HG03432 (cell line): Measurements from ENCODE around the gene FAM124A.
"Not testable (repeated sequence)": the region's sequence is repeated elsewhere in the genome, so short reads cannot be mapped to it uniquely, and the experiment has no call there.

Source experiments
- ATAC-seq: cut with Tn5 transposase; IDR thresholded peaks from one replicate; pipeline ENCODE4 v1.9.1; 2021; ENCODE audit warnings: mild to moderate bottlenecking, moderate library complexity; ENCODE audit not compliant: unreplicated experiment

Gene FAM124A

DNA sequence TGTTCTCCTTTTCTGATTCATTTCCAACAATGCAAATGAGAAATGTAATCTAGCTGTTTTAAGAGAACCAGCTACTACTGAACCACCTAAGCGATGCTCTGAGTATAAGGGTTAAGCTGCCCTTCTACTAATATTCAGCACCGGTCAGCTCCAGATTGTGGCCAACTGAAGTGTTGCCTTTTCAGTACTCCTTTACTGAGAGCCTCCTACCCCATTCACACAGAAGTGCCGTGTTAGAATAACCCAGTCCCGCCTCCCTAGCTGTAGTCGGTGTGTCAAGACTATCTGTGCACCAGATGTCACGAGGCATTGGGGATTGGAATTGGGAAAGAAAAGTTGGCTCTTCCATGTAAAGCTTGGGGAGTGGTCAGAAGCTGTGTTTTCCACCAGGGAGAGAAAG lies 45.4 kb downstream of the FAM124A start:
- no peak for ATAC-seq

DNA sequence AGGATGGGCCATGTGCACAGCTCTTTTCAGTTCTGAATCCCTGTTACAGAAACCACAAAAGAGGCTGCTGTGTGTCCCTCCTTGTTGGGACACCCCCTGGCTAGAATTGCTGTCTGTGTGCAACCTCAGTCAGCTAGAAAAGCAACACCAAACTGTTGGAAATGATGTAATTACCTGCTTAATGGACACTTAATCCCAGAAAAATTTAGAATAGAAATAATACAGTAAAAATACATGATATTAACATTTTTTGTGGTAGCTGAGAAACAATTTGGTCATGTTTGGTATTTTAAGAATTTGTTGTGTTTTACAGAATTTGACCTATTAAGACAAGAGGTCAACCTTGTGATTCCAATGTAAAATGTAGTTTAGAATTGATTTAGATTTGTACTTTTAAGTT lies 46.8 kb downstream of the FAM124A start:
- no peak for ATAC-seq

DNA sequence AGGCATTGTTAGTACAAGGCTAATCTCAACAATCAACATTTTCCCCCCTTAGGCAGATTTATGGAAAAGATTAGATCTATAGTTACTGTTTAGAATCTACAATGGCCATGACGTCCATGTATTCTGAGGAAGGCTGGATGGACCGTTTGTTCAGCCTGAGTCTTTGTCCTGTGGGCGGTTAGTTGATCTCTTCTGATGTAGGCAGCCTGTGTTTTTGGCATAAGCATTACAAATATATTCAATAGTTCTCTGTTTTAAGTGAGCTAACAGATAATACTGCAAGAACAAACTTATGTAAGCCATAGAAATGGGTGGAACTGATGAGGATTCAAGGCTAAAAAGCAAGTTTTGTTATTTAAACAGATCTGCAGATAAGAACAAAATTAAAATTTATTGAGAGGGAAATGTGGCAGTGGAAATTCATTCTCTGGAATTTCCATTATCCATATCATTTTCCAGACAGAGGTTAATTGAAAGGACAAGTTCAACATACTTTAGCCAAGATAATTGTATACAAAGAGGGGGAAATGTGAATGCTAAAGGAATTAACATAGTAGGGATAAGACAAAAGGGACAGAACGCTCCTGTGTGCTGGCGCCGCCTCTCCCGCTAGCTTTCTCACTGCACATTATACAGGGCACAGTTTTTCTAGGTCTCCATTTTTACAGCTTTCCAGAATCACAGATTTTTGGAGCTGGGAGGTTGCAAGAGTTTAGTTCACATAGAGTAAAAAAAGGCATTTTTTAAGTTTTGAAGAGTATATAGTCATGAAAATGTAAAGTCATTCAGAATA lies 48.6 kb downstream of the FAM124A start:
- ATAC-seq = no peak

DNA sequence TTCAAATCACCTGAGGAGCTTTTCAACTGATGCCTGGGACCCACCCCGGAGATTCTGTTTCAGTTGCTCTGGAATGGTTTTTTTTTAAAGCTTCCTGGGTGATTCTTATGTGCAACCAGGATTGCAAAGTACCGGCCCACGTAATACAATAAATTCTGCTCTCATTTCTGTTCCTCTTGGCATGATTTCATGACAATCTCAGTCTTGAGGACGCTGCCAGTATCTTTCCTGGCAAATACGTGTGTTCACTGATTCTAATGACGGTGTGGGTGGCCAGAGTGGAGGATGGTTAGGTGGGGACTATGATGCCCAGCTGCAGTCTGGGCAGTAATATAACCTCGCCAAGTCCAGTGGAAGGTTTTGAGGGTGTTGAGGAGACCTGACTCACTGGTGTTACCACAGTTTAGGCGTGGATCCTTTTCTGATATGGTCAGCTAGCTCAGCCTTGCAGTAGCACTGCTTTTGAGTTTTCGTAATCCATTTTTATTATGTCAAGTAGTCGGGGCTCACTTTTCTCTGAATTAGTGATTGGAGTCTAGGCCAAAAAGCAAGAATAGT lies 49.4 kb downstream of the FAM124A start:
- no peak for ATAC-seq

DNA sequence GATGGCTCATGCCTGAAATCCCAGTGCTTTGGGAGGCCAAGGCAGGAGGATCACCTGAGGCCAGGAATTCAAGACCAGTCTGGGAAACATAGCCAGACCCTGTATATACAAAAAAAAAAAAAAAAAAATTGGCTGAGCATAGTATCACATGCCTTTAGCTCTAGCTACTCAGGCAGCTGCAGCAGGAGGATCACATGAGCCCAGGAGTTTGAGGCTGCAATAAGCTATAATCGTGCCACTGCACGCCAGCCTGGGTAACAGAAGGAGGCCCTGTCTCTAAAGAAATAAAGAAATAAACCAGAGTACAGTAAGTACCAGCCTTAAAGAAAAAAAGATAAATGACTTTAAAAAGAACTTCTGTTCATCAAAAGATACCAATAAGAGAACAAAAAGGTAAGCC lies 52.9 kb downstream of the FAM124A start:
- no peak for ATAC-seq

DNA sequence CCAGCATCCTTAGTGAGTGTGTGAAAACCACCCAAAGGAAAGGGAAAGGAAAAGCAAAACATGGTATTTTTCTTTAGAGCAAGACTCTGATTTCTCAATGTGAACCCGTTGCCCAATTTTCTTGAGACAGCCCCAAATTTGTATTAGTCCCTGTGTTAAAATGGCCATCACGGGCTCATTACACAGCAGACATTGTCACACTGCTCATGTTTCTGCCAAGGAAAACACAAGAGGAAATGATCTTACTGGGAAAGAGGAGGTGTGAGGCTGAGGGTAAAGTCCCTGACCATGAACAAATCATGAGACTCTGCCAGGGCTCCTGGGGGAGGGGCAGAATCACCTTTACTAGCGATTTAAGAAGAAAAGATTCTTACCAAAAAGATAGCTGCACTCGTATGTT lies 54.4 kb downstream of the FAM124A start:
- no peak for ATAC-seq

DNA sequence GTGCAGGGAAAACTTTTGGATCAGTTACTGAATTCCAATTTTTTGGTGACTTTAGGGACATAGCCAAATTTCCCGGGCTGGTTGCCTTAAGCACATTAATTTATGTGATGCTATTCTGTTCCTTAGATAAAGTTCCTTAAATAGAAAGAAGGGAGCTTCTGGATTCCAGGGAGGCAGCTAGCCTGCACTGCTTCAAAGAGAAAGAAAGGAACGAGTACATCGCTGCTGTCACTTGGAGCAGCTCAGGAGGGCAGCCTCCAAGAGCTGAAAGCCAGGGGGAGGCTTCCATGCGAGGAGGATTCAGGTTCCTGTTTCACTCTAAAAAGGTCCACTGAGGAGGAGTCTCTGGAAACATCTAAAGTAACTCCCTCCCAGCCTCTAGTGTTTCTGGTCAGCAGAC lies 55.7 kb downstream of the FAM124A start:
- no peak for ATAC-seq

DNA sequence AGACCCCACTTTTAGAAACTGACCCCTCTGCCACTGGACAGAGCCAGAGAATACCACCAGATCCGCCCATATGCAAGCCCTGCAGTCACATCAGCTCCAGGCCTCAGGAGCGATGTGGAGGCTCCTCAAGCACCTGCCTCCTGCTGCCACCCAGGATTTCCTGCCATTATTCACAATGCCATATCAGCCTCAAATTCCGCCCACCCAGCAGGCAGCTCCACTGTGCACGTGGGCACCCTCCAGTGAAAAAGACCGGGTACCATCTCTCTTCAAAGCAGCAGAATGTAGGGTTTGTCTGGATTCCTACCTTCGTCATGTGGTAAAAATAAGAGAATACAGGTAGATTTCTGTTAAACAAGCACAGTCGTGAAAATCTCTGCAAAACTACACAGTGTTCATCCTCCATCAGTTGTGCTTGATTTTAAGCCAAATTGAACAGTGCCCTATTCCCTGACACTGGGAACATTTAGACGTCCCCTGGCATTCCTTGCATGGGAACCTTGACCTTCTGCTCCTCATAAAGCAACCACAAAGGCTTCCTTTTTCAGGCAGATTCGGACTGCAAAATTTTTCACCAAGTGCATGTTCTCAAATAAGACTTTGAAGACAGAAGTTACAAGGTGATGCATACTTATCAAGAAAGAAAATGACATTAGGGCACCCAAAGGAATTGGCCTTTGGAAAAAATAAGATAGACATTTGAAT lies 56.4 kb downstream of the FAM124A start:
- no peak for ATAC-seq

DNA sequence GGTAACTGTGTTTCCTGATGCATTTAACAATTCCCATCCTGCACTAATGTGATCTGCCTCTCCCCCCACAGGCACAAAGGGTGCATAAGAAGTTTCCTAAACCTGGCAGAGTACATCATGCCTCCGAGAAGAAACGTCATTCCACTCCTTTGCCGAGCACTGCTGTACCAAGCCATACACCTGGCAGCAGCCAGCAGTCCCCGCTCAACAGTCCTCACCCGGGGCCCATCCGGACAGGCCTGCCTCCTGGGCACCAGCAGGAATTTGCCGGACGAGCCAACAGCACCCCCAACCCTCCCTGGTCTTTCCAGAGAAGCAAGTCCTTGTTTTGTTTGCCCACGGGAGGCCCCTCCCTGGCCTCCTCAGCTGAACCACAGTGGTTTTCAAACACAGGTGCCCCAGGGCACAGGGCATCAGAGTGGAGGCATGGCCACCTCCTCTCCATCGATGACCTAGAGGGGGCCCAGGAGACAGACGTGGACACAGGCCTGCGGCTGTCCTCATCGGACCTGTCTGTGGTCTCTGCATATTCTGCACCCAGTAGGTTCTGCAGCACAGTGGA lies 58.3 kb downstream of the FAM124A start:
- ATAC-seq = no peak

DNA sequence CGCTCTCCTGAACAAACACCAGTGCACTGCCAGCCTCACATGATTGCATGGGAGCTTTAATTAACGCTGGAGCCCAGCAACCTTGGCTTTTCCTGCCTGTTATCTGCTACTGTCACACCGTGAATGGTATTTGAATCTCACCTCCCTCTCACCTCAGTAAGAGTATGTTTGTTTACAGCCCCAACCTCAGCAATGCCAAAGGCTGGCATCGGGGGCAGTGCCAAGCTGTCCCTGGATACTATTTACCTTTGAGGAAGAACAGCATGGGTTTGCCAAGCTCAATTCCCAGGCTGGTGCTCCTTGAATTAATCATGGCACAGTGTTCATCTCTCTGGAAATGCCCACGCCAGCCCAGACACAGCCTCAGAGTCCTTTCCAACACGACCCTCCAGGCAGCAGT lies 60.1 kb downstream of the FAM124A start:
- no peak for ATAC-seq

DNA sequence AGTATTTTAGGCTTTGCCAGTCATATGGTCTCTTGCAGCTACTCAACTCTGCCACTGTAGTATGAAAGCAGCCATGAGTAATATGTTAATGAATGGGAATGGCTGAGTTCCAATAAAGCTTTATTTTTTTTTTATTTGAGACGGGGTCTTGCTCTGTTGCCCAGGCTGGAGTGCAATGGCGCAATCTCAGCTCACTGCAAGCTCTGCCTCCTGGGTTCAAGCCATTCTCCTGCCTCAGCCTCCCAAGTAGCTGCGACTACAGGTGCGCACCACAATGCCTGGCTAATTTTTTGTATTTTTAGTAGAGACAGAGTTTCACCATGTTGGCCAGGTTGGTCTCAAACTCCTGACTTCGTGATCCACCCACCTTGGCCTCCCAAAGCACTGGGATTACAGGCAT lies 60.7 kb downstream of the FAM124A start:
- not testable (repeated sequence) for ATAC-seq

DNA sequence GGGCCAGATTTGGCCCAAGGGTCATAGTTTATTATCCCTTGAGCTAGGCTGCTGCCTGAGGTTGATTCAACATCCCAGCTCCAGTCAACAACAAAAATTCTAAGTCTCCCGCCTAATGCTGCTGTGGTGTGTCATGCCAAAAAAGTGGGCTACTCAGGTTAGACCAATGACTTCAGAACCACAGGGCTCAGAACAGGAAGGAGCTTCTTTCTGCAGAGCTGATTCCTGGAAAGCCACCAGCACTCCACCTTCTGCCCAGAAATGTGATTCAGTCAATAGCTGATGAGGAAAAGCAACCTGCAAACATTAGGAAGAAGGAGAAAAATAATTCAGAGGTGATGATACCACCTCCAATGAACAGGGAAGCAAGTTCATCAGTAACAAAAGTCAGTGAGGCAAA lies 61.2 kb downstream of the FAM124A start:
- ATAC-seq = no peak

DNA sequence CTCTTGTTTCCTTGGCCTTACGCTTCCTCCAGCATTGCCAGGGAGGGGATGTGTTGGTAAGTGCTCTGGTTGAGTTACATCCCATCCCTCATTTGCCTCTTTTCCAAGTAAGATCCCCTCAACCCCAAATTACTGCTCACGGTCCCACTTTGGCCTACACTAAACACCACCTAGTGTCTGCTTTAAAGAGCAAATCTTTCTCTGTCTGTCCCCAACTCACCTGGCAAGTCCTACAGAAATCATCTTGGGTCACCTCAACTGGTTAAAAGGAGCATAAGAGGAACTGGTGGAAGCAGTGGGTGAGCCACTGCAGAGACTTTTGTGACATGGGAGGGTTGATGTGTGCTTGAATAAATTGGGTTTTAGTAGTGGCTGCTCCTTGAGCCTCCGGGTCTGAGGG lies 62.1 kb downstream of the FAM124A start:
- no peak for ATAC-seq

DNA sequence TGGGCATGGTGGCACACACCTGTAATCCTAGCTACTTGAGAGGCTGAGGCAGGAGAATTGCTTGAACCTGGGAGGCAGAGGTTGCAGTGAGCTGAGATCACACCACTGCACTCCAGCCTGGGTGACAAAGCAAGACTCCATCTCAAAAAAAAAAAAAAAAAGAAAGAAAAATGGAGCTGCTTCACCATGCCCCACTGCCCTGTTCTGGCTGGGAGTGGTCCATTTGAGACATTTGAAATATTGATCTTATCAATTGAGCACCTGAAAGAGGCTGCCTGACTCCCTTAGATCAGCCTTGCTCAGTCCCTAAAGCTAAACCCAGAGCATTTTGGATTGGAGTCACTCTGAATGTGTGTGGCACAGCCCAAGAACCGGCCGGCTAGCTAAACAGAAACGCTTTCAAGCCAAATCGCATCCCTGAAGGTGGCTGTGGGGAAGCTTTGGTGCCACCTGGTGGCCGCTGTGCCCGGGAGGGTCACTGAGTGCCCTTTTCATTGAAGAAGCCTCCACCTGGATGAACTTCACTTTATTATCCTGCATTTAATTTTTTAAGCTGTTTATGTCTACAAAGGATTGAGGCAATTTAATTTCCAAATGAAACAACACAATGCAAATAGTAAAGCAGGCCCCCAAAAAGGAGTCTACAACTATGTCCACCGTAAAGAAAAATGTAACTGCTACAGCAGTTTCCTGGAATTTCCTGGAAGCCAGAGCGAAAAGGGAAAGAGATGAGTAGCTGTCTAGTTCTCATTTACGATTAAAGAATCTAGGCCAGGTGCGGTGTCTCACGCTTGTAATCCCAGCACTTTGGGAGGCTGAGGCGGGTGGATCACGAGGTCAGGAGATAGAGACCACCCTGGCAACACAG lies 64.2 kb downstream of the FAM124A start:
- ATAC-seq = peak; percentile 60

DNA sequence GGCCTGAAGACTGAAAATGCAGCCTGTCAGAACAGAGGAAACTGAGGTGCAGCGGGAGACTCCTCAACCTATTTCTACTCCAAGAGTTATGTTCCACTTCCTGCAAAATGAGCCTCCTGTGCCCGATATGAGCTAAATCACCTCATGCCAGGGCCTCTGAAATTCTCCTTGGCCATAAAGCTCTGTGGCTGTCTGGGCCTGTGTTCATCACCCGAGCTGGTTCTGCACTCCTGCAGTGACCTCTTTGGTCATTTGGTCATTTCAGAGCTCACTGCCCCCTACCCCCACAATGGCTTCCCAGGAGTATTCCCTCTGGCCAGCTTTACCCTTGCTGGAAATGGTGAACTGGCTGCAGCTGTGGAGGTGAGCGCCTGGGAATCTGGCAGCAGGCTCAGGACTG lies 65.6 kb downstream of the FAM124A start:
- ATAC-seq = no peak

DNA sequence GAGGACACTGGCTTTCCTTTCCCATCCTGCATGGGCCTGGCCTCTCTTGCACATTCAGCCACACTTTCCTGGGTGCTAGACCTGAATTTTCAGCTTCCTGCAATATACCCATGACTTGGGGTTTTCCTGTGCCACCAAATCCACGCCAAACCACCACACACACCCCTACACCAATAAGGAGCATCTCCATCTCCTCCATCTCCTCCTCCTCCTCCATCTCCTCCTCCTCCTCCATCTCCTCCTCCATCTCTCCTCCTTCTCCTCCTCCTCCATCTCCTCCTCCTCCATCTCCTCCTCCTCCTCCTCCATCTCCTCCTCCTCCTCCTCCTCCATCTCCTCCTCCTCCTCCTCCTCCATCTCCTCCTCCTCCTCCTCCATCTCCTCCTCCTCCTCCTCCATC lies 66.1 kb downstream of the FAM124A start:
- not testable (repeated sequence) for ATAC-seq

DNA sequence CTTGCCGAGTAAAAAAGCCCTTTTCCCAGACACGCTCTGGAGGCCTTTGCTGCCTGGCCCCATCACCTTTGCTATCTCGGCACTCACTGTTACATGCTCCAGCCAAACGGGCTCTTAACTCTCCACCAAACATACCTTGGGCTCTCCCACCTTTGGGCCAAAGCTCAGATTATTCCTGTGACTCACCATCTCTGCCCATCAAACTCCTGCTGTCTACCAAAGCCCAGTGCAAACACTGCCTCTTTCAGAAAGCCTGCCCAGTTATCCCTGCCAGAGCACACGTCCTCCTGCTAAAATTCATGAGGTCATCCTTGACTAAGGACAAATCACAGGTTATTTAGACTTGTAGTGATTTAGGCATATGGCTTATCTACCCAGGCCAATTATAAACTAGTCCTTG lies 69.1 kb downstream of the FAM124A start:
- no peak for ATAC-seq

DNA sequence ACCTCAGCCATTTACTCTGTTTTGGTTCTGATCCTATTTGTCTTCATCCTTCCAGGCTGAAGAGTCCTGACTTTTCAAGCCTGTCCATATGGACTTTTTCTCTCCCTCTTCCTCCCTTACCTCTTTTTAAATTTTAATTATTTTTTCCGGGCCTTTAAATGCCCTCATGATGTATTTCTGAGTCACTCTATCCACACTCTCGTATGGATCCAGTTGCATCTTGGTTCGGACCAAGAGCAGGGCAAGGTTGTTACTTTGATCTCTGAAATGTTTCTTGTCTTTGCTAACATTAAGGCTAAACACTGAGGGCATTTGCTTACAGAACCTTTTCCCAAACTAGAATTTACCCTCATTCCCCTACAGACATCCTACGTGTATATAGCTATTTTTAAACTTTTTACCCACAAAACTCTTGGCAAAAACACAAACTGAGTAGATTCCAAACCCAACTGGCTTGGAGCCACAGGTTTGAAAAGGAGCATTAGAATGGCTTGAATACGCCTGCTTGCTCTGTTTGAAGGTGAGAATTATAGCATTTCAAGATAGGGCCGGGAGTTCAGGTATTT lies 69.9 kb downstream of the FAM124A start:
- no peak for ATAC-seq

DNA sequence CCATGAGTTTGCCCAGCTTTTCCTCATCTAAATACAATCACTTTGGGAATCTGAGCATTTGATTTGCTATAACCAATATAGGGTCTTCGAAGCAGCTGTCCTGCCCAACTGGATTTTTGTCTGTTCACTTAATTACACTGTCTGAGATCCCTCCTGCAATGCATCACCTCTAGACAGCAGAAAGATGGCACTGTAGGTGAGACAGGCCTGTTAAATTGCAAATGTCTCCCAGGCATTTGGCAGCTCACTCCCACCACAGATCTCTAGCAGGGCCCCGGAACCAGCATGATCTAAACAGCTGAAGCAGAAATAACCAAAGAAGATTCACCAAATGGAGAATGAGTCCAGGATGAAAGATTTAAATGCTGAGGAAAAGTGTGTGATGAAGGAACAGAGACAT lies 75.4 kb downstream of the FAM124A start:
- no peak for ATAC-seq

DNA sequence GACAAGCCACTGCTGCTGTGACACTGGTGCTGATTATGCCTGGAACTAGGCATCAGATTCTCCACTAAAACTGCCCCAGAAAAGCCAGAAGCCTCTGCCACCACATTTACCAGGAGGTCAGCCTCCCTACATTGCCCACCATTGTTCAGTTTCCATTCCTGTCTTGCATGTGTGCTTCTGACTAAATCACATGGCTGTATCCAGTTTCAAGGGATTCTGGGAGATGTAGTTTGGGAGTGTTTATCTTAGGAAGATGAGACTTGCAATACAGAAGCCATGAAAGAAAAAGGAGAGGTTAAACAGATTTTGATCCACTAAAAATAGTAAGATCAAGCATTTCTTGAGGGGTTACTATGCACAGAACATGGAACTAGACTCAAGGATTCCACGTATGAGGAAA lies 76.6 kb downstream of the FAM124A start:
- no peak for ATAC-seq
